ENCODE measurements around the gene CARMIL1. TPM values are rescaled to one million over a fixed set of nuclear protein-coding genes. Genes with fewer than 3 reads are reported as not detected.

The CARMIL1 gene
- total RNA-seq, 1 experiment from 2014 or later, result 2.6 TPM

- DNase-seq (ENCODE audit: extremely low read depth, low read depth), result no peak
Measured at GRCh38 chr6:25590986-25591385, 311.8 kb downstream of the CARMIL1 start.

DNA sequence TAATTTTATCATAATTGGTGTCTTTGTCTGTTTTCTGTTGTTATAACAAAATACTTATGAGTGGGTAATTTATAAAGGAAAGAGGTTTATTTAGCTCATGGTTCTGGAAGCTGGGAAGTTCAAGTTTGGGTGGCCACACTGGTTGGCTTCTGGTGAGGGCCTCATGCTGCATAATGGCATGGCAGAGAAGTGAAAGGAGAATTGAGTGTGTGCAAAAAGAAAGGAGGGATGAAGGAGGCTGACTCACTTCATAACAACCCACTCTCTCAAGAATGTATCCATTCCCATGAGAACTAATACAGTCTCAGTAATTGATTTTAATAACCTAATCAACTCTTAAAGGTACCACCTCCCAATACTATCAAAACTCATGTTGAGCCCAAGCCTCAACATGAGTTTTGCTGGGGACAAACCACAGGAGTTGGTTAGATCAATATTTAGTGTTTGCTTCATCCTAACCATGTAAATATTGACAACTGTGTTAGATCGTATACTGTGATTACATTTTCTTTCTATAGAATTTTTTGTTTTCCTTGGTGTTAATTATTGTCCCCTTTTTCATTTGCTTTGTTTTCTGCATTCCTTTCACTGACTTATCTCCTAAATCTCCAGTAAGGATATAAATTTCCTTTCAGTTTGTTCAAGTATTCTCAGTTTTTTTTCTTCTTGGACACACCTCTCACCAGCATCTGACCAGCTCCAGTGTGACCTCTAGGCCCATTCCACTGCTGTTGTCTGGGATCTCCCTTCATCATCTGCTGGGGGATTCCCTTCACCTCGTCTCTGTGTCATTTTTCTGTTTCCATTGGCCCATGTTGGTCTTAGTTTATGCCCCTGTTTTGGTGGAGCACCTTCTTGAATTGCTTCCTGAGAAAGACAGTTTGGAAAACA, 318.0 kb downstream of the CARMIL1 start:
- DNase-seq (ENCODE audit: extremely low read depth, low read depth), result no peak

- no peak for DNase-seq (ENCODE audit: extremely low read depth, low read depth)
Measured at GRCh38 chr6:25599516-25600085, 320.4 kb downstream of the CARMIL1 start.

- peak; percentile 32 for DNase-seq (ENCODE audit: extremely low read depth, low read depth)
Measured at GRCh38 chr6:25601800-25602673, 322.9 kb downstream of the CARMIL1 start.

DNA sequence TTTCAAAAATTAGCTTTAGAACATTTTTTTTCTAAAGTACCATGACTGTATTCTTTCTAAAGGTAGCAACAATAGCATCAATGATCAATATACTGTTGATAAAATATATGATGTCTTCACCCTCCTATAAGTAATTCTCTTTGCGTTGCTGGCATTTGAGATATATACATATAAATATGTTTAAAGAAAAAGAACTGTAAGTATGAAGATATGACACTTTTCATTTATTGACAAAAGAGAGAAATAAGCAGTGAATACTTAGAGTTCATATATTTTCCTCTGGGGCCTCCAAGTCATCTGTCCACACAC, 323.5 kb downstream of the CARMIL1 start:
- DNase-seq (ENCODE audit: extremely low read depth, low read depth), result no peak

DNA sequence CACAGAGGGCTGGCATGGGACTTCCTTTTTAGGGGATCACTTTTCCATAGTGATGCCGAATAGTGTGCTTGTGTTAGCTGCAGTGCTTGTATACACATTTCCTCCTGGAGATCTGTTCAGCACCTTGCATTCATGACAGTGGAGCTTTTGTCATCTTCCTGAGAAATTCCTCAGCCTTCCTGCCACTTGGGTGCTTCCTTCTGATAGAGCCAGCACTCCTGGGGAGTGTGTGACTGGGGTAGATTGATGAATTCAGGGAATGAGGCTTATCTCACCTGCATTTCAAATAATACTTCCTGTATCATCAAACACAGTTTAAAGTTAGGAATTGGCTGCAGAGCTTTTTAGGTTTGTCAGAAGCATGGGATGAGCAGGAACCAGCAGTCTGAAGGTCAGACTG, 324.1 kb downstream of the CARMIL1 start:
- DNase-seq (ENCODE audit: extremely low read depth, low read depth), result no peak

DNA sequence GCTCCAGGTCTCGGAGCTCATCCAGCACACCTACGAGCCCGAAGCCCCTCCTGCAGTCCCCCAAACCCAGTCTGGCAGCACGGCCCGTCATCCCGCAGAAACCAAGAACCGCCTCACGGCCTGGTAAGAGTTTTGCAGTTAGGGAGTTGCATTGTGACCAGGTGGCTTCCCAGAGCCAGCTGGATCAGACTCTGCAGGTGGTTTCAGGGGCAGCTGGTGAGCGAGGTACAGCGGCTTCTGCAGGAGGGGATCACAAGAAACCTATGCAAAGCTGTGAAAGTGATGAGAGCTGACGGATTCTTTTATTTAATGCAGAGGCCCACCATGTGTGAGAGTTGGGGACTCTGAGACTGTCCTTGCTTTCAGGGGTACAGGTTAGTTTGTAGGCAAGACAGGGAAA, 327.0 kb downstream of the CARMIL1 start:
- no peak for DNase-seq (ENCODE audit: extremely low read depth, low read depth)

DNA sequence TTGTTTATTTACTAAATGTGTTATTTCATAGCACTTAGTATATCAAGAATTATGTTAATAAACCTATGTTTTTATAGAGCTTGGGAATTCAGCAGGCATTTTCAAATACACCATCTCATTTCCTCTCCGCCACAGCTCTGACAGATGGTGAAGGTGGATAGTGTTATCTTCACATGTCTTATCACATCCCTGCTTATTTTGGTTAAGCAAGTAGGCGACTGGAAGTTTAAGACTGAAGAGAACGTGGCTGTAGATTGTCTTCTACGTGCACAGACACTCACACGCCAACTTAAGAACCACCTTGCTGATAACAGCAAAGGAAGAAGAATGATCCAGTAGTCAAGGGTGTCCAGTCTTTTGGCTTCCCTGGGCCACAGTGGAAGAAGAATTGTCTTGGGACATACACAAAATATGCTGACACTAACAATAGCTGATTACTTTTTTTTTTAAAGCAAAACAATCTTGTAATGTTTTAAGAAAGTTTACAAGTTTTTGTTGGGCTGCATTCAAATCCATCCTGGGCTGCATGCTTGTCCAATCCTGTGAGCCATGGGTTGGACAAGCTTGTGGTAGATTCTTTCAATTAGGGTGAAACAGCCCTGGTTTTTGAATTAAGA, 329.5 kb downstream of the CARMIL1 start:
- DNase-seq (ENCODE audit: extremely low read depth, low read depth), result no peak

DNA sequence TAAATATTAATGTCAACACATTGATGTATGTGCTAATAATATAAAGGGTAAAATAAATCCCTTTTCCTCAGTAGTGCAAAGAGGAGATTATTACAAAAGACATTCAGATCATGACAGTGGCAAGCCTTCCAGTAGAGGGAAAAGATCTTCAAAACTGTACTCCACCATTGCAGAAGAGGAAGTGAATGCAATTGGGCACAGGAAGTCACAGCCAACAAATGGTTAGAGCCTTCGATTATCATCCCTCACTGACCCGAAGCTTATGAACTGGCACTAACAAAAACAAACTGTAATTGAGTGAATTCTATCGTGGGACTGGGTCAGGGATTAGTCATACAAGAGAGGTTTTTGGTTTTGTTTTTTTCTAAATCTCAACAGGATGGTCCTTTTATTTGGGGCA, 333.5 kb downstream of the CARMIL1 start:
- no peak for DNase-seq (ENCODE audit: extremely low read depth, low read depth)

DNA sequence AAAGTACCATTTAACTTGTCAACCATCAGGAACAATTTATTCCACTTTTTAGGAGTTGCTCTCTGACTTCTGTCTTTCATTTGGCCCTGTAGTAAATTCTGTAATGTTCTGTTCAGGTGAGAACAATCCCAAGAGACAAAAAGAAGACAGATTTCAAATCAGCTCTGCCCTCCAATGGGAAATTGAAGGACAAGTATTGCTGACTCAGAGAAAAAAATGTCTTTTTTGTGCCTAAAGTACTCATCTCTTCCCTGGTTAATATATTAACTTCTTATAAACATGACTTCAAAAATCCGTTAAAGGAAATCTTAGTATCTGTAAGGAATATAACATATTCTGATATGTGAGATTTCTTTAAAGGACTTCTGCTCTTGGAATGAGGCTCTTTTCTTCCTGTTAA, 334.2 kb downstream of the CARMIL1 start:
- DNase-seq (ENCODE audit: extremely low read depth, low read depth), result no peak

- no peak for DNase-seq (ENCODE audit: extremely low read depth, low read depth)
Measured at GRCh38 chr6:25614052-25614451, 334.9 kb downstream of the CARMIL1 start.

GRCh38 chr6:25615471-25615870, 336.3 kb downstream of the CARMIL1 start:
- DNase-seq (ENCODE audit: extremely low read depth, low read depth), result no peak

DNA sequence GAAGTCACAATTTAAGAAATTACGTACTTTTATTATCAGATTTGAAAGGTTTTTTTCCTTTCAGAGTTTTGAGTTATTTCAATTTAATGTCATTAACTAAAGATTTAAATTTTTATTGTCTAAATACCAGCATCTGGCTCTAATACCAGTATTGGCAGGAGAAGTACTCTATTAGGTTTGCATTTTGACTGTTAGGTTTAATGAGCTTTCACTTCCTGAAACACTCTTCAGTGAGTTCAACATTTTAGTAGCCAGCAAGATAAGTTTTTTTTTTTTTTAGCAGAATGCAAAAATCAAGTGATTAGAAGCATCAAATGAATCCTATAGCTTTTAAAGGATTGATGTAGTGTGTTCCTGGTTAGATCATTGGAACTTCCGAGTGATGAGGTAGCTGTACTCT, 338.8 kb downstream of the CARMIL1 start:
- no peak for DNase-seq (ENCODE audit: extremely low read depth, low read depth)

- no peak for DNase-seq (ENCODE audit: extremely low read depth, low read depth)
Measured at GRCh38 chr6:25619217-25619616, 340.0 kb downstream of the CARMIL1 start.

DNA sequence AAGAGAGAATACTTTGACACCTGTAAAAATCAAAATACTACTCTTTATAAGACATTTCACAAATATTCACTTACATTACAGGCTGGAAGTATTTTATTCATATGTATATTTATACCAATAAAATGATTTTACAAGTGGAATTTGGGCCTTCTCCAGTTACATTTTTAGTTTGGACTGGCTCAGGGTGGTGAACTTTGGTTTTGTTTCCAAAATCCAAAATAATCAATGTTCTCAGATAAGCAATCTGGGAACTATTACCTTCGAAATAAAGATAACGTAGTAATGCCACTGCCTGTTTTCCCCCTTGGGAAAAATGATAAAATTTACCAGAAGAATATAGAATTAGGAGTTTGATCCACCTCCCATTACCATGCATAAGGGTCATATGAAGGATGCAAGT, 341.2 kb downstream of the CARMIL1 start:
- DNase-seq (ENCODE audit: extremely low read depth, low read depth), result no peak

DNA sequence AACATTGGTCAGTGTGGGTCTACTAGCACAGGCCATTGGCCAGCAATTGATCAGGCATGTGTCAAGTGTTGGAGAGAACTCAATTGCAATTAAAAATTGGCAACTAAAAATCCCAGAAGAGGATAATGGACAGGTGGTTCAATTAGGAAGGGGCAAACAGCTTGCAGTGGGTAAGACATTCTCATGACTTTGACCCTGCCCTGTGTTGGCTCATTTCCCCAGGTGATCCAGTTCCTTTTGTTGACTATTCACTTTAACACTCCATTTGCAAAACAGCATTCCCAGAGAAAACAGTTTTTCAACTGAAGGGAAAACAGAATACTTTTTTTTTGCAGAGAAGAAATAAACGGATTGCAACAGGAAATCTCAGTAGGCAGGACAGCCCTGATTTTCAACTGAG, 343.9 kb downstream of the CARMIL1 start:
- no peak for DNase-seq (ENCODE audit: extremely low read depth, low read depth)

DNA sequence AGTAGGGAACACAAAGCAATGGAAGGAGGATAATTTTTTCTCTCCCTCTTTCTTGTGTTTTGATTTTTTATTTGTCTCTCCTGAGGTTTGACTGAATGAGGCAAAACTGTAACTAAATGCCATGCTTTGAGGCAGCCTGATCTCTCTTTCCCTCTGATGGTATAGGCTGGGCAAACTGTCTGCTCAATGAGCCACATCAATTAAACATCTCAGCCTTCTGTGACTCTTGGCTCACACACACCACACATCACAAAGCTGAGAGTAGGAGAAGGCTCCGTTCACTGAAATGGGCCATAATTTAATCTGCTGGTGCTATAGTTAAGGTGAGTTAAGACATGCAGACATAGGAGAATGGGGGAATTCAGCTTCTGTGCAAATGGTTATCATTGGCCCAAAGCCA, 344.7 kb downstream of the CARMIL1 start:
- no peak for DNase-seq (ENCODE audit: extremely low read depth, low read depth)

DNA sequence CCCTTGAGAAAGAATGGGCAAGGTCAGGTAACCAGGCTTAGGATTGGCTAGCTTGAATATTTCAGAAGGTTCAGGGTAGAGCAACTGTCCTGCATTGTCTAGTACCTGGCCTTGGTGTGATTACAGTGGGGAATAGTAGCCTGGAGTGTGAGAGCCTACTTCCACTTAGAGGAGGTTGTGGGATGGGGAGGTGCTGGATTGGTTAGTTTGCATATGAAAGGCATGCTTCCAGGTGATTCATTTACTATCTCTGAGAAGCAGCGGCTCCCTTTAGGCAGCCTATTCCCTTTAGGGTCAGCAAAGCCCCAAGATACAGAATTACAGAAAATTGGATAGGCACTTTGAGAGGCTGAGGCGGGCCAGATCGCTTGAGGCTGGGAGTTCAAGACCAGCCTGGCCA, 347.8 kb downstream of the CARMIL1 start:
- DNase-seq (ENCODE audit: extremely low read depth, low read depth), result no peak

DNA sequence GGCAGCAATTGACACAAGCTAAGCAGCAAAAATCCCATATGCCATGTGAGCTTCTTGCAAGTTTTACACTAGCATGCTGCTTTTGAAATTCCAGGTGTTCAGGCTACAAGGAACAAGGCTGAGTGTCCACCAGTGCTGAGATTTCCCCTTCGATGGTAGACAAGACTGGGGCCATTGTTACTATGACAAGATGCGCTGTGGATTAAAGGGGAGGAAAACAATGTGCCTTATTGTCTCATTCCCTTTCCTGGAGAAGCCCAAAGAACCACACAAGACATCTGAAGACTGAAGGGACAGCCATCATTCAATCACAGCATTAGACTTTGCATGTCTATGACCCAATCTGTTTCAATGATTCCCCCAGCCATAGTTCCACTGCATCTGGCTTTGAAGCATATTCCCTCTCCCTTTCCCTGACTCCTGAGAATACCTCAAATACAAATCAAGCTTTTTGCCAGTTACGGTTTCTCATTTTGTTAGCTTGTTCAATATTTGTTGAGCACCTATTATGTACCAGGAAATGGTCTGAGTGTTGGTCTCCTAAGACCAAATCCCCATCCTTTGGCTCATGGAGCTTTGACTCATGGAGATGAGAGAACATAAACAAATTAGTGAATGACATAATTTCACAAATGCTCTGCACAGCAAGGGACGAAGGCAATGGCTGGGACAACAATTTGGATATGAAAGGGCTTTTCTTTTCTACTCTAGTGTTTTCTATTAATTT, 349.5 kb downstream of the CARMIL1 start:
- no peak for DNase-seq (ENCODE audit: extremely low read depth, low read depth)

GRCh38 chr6:25629198-25629576, 350.0 kb downstream of the CARMIL1 start:
- DNase-seq (ENCODE audit: extremely low read depth, low read depth), result no peak
